HepG2 (cell line): ENCODE results near the gene AOX1. TPM values are rescaled to one million over a fixed set of nuclear protein-coding genes. Genes with fewer than 3 reads are reported as not detected.

Experiments
- ATAC-seq: fragments of 200-7000 bp; cut with Tn5 transposase; 3 replicates; pipeline ENCODE4 v1.9.1; 2020; ENCODE audit warnings: mild to moderate bottlenecking, moderate library complexity
- BruUV-seq: library from RNA; stranded (reverse); fragments of 400-500 nt; replicated peaks from 2 replicates; lab custom pipeline; 2021; lab: Mats Ljungman, UMichigan
- CTCF ChIA-PET: fragments of 300-600 bp; formaldehyde crosslinking; extraction: SDS; loops from one replicate; lab custom pipeline; 2021; ENCODE audit warnings: low total read pairs, inconsistent platforms, low intra/inter-chr PET ratio; lab: Yijun Ruan, JAX
- POLR2A ChIA-PET: fragments of 350-600 bp; sonication (Branson Sonifier 250); formaldehyde crosslinking; loops from one replicate; lab custom pipeline; 2020; ENCODE audit warnings: antibody characterized with exemption, inconsistent platforms; lab: Yijun Ruan, JAX
- DNase-seq: peaks from one replicate; pipeline ENCODE4 v3.0.0-alpha.2; 2015; ENCODE audit warnings: low spot score
- FAIRE-seq: peaks from 3 replicates; lab custom pipeline; 2011; peaks lifted over from hg19 to GRCh38; lab: Jason Lieb, UNC
- H2AFZ ChIP-seq: one replicate; pipeline ENCODE4 v1.6.1; 2011; ENCODE audit warnings: low read length, inconsistent platforms
- H3K27ac ChIP-seq: fragments of 300-600 bp; 3 replicates; pipeline ENCODE4 v1.8.0; 2011; ENCODE audit warnings: mixed run types, mild to moderate bottlenecking, mixed read lengths, low read length, inconsistent platforms; ENCODE audit not compliant: insufficient read depth; ENCODE audit errors: extremely low read length
- H3K27me3 ChIP-seq, 2 experiments: fragments of 200-600 bp in 1 of 2; 2 replicates in 1 of 2; 3 replicates in 1 of 2; pipeline versions ENCODE4 v1.6.0 to v1.8.0; 2011; ENCODE audit warnings: low read length in 2 of 2, mild to moderate bottlenecking in 2 of 2, moderate library complexity in 2 of 2, inconsistent platforms in 1 of 2; ENCODE audit not compliant: insufficient read depth in 2 of 2, control insufficient read depth in 1 of 2
- H3K36me3 ChIP-seq, 2 experiments: fragments of 200-600 bp in 1 of 2; replicated peaks in 1 of 2; 2 replicates in 1 of 2; 3 replicates in 1 of 2; pipeline versions ENCODE4 v1.5.1 to v1.8.0; 2011; ENCODE audit warnings: low read length in 2 of 2, inconsistent platforms in 1 of 2; ENCODE audit not compliant: insufficient read depth in 2 of 2, control insufficient read depth in 1 of 2
- H3K4me1 ChIP-seq: 2 replicates; pipeline ENCODE4 v1.5.1; 2012; ENCODE audit warnings: low read length, inconsistent platforms; ENCODE audit not compliant: insufficient read depth
- H3K4me2 ChIP-seq: 2 replicates; pipeline ENCODE4 v1.6.0; 2011; ENCODE audit warnings: low read depth, low read length, inconsistent platforms
- H3K4me3 ChIP-seq, 3 experiments: fragments of 200-600 bp in 1 of 3; sonication (generic), shearing (Covaris generic) in 1 of 3; replicated peaks in 1 of 3; 2 replicates each; pipeline ENCODE4 v1.5.1; 2011 to 2016; ENCODE audit warnings: low read length in 3 of 3, inconsistent platforms in 2 of 3, low read depth in 2 of 3, mild to moderate bottlenecking in 2 of 3, control low read depth in 1 of 3, mixed read lengths in 1 of 3; ENCODE audit not compliant: insufficient read depth in 1 of 3
- H3K79me2 ChIP-seq: one replicate; pipeline ENCODE4 v1.6.1; 2011; ENCODE audit warnings: low read length, inconsistent platforms; ENCODE audit not compliant: insufficient read depth
- H3K9ac ChIP-seq: 2 replicates; pipeline ENCODE4 v1.6.0; 2011; ENCODE audit warnings: mild to moderate bottlenecking, low read depth, low read length, inconsistent platforms; ENCODE audit not compliant: insufficient read depth
- H3K9me3 ChIP-seq: 2 replicates; pipeline ENCODE4 v1.5.1; 2012; ENCODE audit warnings: mild to moderate bottlenecking, low read length
- H4K20me1 ChIP-seq: 2 replicates; pipeline ENCODE4 v1.6.0; 2011; ENCODE audit warnings: inconsistent platforms, mild to moderate bottlenecking, low read length, moderate library complexity; ENCODE audit not compliant: insufficient read depth
- DNMT3B ChIP-seq: conservative IDR thresholded peaks from 2 replicates; pipeline ENCODE4 v1.6.1; 2016; ENCODE audit warnings: missing biosample characterization, control low read depth
- HMG20A ChIP-seq: IDR thresholded peaks from 2 replicates; pipeline ENCODE4 v1.6.1; 2016; ENCODE audit warnings: borderline replicate concordance
- HNRNPLL ChIP-seq: fragments of 200-400 bp; formaldehyde crosslinking; IDR thresholded peaks from 2 replicates; pipeline ENCODE4 v1.6.1; 2017; ENCODE audit warnings: mild to moderate bottlenecking, low read depth, low read length; ENCODE audit not compliant: poor library complexity, severe bottlenecking
- IRX3 ChIP-seq: sonication (generic); formaldehyde crosslinking; IDR thresholded peaks from 2 replicates; pipeline ENCODE4 v1.8.1; 2023; ENCODE audit warnings: mild to moderate bottlenecking, low read depth, missing genetic modification reagents, borderline replicate concordance
- U2AF2 ChIP-seq: fragments of 200-400 bp; formaldehyde crosslinking; IDR thresholded peaks from 2 replicates; pipeline ENCODE4 v1.6.1; 2017; ENCODE audit warnings: low read depth, mild to moderate bottlenecking, low read length
- ZFYVE20 ChIP-seq: sonication (generic); formaldehyde crosslinking; IDR thresholded peaks from 2 replicates; pipeline ENCODE4 v1.8.0; 2023; ENCODE audit warnings: low read depth, mild to moderate bottlenecking, moderate library complexity, missing genetic modification reagents, borderline replicate concordance
- ZNF280B ChIP-seq: sonication (generic); formaldehyde crosslinking; IDR thresholded peaks from 2 replicates; pipeline ENCODE4 v1.5.0; 2020; ENCODE audit warnings: missing genetic modification reagents, mild to moderate bottlenecking, borderline replicate concordance
- ZNF296 ChIP-seq: sonication (generic); formaldehyde crosslinking; conservative IDR thresholded peaks from 2 replicates; pipeline ENCODE4 v1.5.0; 2020; ENCODE audit warnings: mild to moderate bottlenecking, missing genetic modification reagents
- ZNF335 ChIP-seq: sonication (generic); formaldehyde crosslinking; IDR thresholded peaks from 2 replicates; pipeline ENCODE4 v1.4.0; 2020; ENCODE audit warnings: missing genetic modification reagents
- ZNF382 ChIP-seq: sonication (generic); formaldehyde crosslinking; IDR thresholded peaks from 2 replicates; pipeline ENCODE4 v1.5.0; 2020; ENCODE audit warnings: missing genetic modification reagents, mild to moderate bottlenecking, borderline replicate concordance
- ZNF383 ChIP-seq: sonication (generic); formaldehyde crosslinking; IDR thresholded peaks from 2 replicates; pipeline ENCODE4 v1.4.0; 2020; ENCODE audit warnings: missing genetic modification reagents, mild to moderate bottlenecking, borderline replicate concordance
- ZNF644 ChIP-seq: IDR thresholded peaks from 2 replicates; pipeline ENCODE4 v1.6.1; 2016; ENCODE audit warnings: low read depth
- ZNF720 ChIP-seq: sonication (generic); formaldehyde crosslinking; IDR thresholded peaks from 2 replicates; pipeline ENCODE4 v1.4.0; 2020; ENCODE audit warnings: missing genetic modification reagents
- ZNF816 ChIP-seq: sonication (generic); formaldehyde crosslinking; IDR thresholded peaks from 2 replicates; pipeline ENCODE4 v1.8.0; 2022; ENCODE audit warnings: missing genetic modification reagents, mild to moderate bottlenecking, borderline replicate concordance
- WGBS: methylation state at CpG from one replicate; pipeline ENCODE4 v1.1.6; 2017; ENCODE audit warnings: low lambda C conversion rate; 5-methylcytosine and 5-hydroxymethylcytosine counted together
- in situ Hi-C: cut with HindIII; loops from 2 replicates; pipeline ENCODE4 v1.10.0; 2017; ENCODE audit warnings: low pct_unique_long_range_greater_than_20kb; ENCODE audit not compliant: extremely low pct_ligation_motif_present
- intact Hi-C: fragments of 100-400 bp; cut with micrococcal nuclease; formaldehyde crosslinking; loops from one replicate; pipeline ENCODE4 v1.10.0; 2022; ENCODE audit not compliant: unreplicated experiment
- polyA plus RNA-seq, 8 experiments: library from polyadenylated mRNA; depleted of rRNA in 3 of 8; stranded (reverse) in 7 of 8; unstranded in 1 of 8; fragments of >200 nt; fragmentation: Illumina TruSeq in 4 of 8; extraction: Trizol in 4 of 8; gene quantifications; 2 replicates each; pipeline versions ENCODE4 v1.2.1 to v1.2.3, GENCODE V29; 2011 to 2016; ENCODE audit warnings: low read depth in 4 of 8, missing spikeins in 1 of 8, mixed read lengths in 1 of 8; ENCODE audit not compliant: insufficient read depth in 1 of 8
- total RNA-seq, 5 experiments: library from RNA; depleted of rRNA; stranded (reverse); fragments of >200 nt; fragmentation: Illumina TruSeq; extraction: Trizol; gene quantifications; 2 replicates each; pipeline ENCODE4 v1.2.3, GENCODE V29; 2016; ENCODE audit warnings: low read depth in 1 of 5
- TF ChIP-seq, protein P1 (sequence below): sonication (generic); formaldehyde crosslinking; IDR thresholded peaks from 2 replicates; pipeline ENCODE4 v1.4.0; 2020; ENCODE audit warnings: mild to moderate bottlenecking, missing genetic modification reagents
- TF ChIP-seq, protein P2 (sequence below): conservative IDR thresholded peaks from 2 replicates; pipeline ENCODE4 v1.6.1; 2018; ENCODE audit warnings: missing genetic modification reagents

The AOX1 gene
- total and polyA plus RNA-seq, 2 of the 13 experiments (the other 11 are each of a cell fraction or from before 2014, with no cell fraction given): 9.2 to 18.0 TPM

GRCh38 chr2:200613692-200614091, 27.9 kb downstream of the AOX1 start:
- intact Hi-C loops: no loop called here
- no peak overlapping the region for H3K4me3 ChIP-seq
- no peaks in the 10 kb centered on the region for H4K20me1 ChIP-seq
- no peak for FAIRE-seq
- H3K4me1 ChIP-seq: peaks cover 15% of the 10 kb centered on the region
- in situ Hi-C loops: no loop called here
- DNase-seq: no peak
- H3K27me3 ChIP-seq: no peaks in the 10 kb centered on the region
- H2AFZ ChIP-seq: no peak overlapping the region
- 99% methylated on average over 4 of the region's 4 CpGs for WGBS
- POLR2A ChIA-PET: interaction anchor here (1.0 to 4.4 kb wide), 4 partner anchors 10 to 27 kb away, joined by 3 to 33 read pairs (median 17); partner anchors contain the start of gene AOX1
- no TSS peak for BruUV-seq
- CTCF ChIA-PET: no interaction called here
- ATAC-seq: no peak
- H3K79me2 ChIP-seq: no peaks in the 10 kb centered on the region
- TF ChIP-seq ZNF383 (CRISPR knock-in tag): no peak
- TF ChIP-seq DNMT3B (CRISPR knock-in tag): no peak
- TF ChIP-seq ZNF720: no peak
- TF ChIP-seq HNRNPLL: no peak
- no peak for TF ChIP-seq ZFYVE20 (CRISPR knock-in tag)
- TF ChIP-seq, protein P1, sequence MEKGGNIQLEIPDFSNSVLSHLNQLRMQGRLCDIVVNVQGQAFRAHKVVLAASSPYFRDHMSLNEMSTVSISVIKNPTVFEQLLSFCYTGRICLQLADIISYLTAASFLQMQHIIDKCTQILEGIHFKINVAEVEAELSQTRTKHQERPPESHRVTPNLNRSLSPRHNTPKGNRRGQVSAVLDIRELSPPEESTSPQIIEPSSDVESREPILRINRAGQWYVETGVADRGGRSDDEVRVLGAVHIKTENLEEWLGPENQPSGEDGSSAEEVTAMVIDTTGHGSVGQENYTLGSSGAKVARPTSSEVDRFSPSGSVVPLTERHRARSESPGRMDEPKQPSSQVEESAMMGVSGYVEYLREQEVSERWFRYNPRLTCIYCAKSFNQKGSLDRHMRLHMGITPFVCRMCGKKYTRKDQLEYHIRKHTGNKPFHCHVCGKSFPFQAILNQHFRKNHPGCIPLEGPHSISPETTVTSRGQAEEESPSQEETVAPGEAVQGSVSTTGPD (CRISPR knock-in tag): no peak
- TF ChIP-seq ZNF335: no peak
- TF ChIP-seq HMG20A (CRISPR knock-in tag): no peak
- TF ChIP-seq ZNF382 (CRISPR knock-in tag): no peak
- TF ChIP-seq U2AF2: no peak
- TF ChIP-seq ZNF280B (CRISPR knock-in tag): no peak
- TF ChIP-seq IRX3 (CRISPR knock-in tag): no peak
- TF ChIP-seq, protein P2, sequence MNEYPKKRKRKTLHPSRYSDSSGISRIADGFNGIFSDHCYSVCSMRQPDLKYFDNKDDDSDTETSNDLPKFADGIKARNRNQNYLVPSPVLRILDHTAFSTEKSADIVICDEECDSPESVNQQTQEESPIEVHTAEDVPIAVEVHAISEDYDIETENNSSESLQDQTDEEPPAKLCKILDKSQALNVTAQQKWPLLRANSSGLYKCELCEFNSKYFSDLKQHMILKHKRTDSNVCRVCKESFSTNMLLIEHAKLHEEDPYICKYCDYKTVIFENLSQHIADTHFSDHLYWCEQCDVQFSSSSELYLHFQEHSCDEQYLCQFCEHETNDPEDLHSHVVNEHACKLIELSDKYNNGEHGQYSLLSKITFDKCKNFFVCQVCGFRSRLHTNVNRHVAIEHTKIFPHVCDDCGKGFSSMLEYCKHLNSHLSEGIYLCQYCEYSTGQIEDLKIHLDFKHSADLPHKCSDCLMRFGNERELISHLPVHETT (CRISPR knock-in tag): no peak
- no peak for TF ChIP-seq ZNF644
- no peak for TF ChIP-seq ZNF816 (CRISPR knock-in tag)
- TF ChIP-seq ZNF296 (CRISPR knock-in tag): no peak
- no peak overlapping the region for H3K4me2 ChIP-seq
- H3K36me3 ChIP-seq: 0 out of 5 replicates have a peak, but pooled peaks cover 0 to 1% of the 10 kb centered on the region in 2 experiments
- H3K27ac ChIP-seq: no peak overlapping the region
- H3K9ac ChIP-seq: no peak overlapping the region
- H3K9me3 ChIP-seq: no peaks in the 10 kb centered on the region
